GM15510 (cell line): ENCODE measurements around the gene NR2F1-AS1.

Experiments used
- POLR2A ChIP-seq: IDR thresholded peaks from 3 replicates; pipeline ENCODE4 v1.6.1; 2011; ENCODE audit warnings: borderline replicate concordance; ENCODE audit not compliant: insufficient read length; ENCODE audit errors: extremely low read depth

NR2F1-AS1 gene

GRCh38 chr5:93415819-93416218, 165.2 kb downstream of the NR2F1-AS1 start:
- no peak for TF ChIP-seq POLR2A

- TF ChIP-seq POLR2A: no peak
Observed at GRCh38 chr5:93411716-93412115, 169.3 kb downstream of the NR2F1-AS1 start.

- no peak for TF ChIP-seq POLR2A
Observed at GRCh38 chr5:93409691-93410090, 171.3 kb downstream of the NR2F1-AS1 start.

- TF ChIP-seq POLR2A: no peak
Observed at GRCh38 chr5:93407454-93407853, 173.6 kb downstream of the NR2F1-AS1 start.

GRCh38 chr5:93406971-93407401, 174.0 kb downstream of the NR2F1-AS1 start:
- no peak for TF ChIP-seq POLR2A

GRCh38 chr5:93404246-93404645, 176.8 kb downstream of the NR2F1-AS1 start:
- no peak for TF ChIP-seq POLR2A

GRCh38 chr5:93403141-93403928, 177.7 kb downstream of the NR2F1-AS1 start:
- TF ChIP-seq POLR2A: no peak

GRCh38 chr5:93402451-93402850, 178.6 kb downstream of the NR2F1-AS1 start:
- no peak for TF ChIP-seq POLR2A

GRCh38 chr5:93401634-93402213, 179.3 kb downstream of the NR2F1-AS1 start:
- no peak for TF ChIP-seq POLR2A

GRCh38 chr5:93399675-93400074, 181.3 kb downstream of the NR2F1-AS1 start:
- no peak for TF ChIP-seq POLR2A

GRCh38 chr5:93395971-93396379, 185.0 kb downstream of the NR2F1-AS1 start:
- TF ChIP-seq POLR2A: no peak

- no peak for TF ChIP-seq POLR2A
Observed at GRCh38 chr5:93395010-93395409, 186.0 kb downstream of the NR2F1-AS1 start.

- TF ChIP-seq POLR2A: no peak
Observed at GRCh38 chr5:93394301-93394700, 186.7 kb downstream of the NR2F1-AS1 start.

- no peak for TF ChIP-seq POLR2A
Observed at GRCh38 chr5:93385655-93386054, 195.4 kb downstream of the NR2F1-AS1 start.

GRCh38 chr5:93384995-93385394, 196.0 kb downstream of the NR2F1-AS1 start:
- no peak for TF ChIP-seq POLR2A

GRCh38 chr5:93384026-93384425, 197.0 kb downstream of the NR2F1-AS1 start:
- no peak for TF ChIP-seq POLR2A
